Endothelial cell of umbilical vein (primary cell): ENCODE measurements around the gene TGFBR2. TPM values are rescaled to one million over a fixed set of nuclear protein-coding genes. Genes with fewer than 3 reads are reported as not detected.

Experiments
- BruUV-seq: library from RNA; stranded (reverse); fragments of 400-500 nt; replicated peaks from 2 replicates; lab custom pipeline; 2021; lab: Mats Ljungman, UMichigan
- CTCF ChIA-PET: fragments of 300-600, 350-600 bp; sonication (Branson Sonifier 250); formaldehyde crosslinking; loops from one replicate; lab custom pipeline; 2021; ENCODE audit warnings: antibody characterized with exemption, inconsistent platforms; lab: Charles Lee
- POLR2A ChIA-PET: fragments of 300-600, 350-600 bp; sonication (Branson Sonifier 250); formaldehyde crosslinking; loops from one replicate; lab custom pipeline; 2021; ENCODE audit warnings: antibody characterized with exemption, inconsistent platforms; lab: Charles Lee
- DNase-seq: peaks from one replicate; pipeline ENCODE4 v3.0.0-alpha.2; 2011; ENCODE audit warnings: low read depth, low spot score
- FAIRE-seq: peaks from 2 replicates; lab custom pipeline; 2011; peaks lifted over from hg19 to GRCh38; lab: Jason Lieb, UNC
- H2AFZ ChIP-seq: 2 replicates; pipeline ENCODE4 v1.6.0; 2012; ENCODE audit warnings: low read depth, low read length, control low read depth, inconsistent platforms
- H3K27ac ChIP-seq: 2 replicates; pipeline ENCODE4 v1.5.1; 2011; ENCODE audit warnings: low read depth, mild to moderate bottlenecking, control low read depth, low read length, moderate library complexity; ENCODE audit not compliant: insufficient read depth
- H3K27me3 ChIP-seq, 2 experiments: 2 replicates each; pipeline versions ENCODE4 v1.6.0 to v1.6.1; 2011; ENCODE audit warnings: low read length in 2 of 2, mixed read lengths in 1 of 2; ENCODE audit not compliant: control insufficient read depth in 2 of 2, insufficient read depth in 2 of 2
- H3K36me3 ChIP-seq, 2 experiments: 2 replicates in 1 of 2; 3 replicates in 1 of 2; pipeline ENCODE4 v1.5.1; 2011; ENCODE audit warnings: low read length in 2 of 2, mild to moderate bottlenecking in 1 of 2, moderate library complexity in 1 of 2; ENCODE audit not compliant: control insufficient read depth in 2 of 2, insufficient read depth in 2 of 2; ENCODE audit errors: extremely low read depth in 1 of 2
- H3K4me1 ChIP-seq: 3 replicates; pipeline ENCODE4 v1.5.1; 2011; ENCODE audit warnings: mild to moderate bottlenecking, low read length; ENCODE audit not compliant: control insufficient read depth, insufficient read depth; ENCODE audit errors: extremely low read depth
- H3K4me2 ChIP-seq: 2 replicates; pipeline ENCODE4 v1.6.1; 2011; ENCODE audit warnings: low read length, control low read depth, mixed read lengths; ENCODE audit not compliant: insufficient read depth
- H3K4me3 ChIP-seq, 3 experiments: fragments of 200-600 bp in 1 of 3; sonication (generic), shearing (Covaris generic) in 1 of 3; replicated peaks in 1 of 3; 2 replicates each; pipeline ENCODE4 v1.5.1; 2011 to 2016; ENCODE audit warnings: control low read depth in 3 of 3, low read length in 3 of 3, mild to moderate bottlenecking in 2 of 3, inconsistent platforms in 1 of 3, low read depth in 1 of 3, moderate library complexity in 1 of 3; ENCODE audit not compliant: insufficient read depth in 1 of 3
- H3K79me2 ChIP-seq: 2 replicates; pipeline ENCODE4 v1.6.0; 2012; ENCODE audit warnings: low read length, inconsistent platforms; ENCODE audit not compliant: control insufficient read depth, insufficient read depth
- H3K9ac ChIP-seq: replicated peaks from 2 replicates; pipeline ENCODE3; 2011; ENCODE audit warnings: low read length, control low read depth; ENCODE audit not compliant: insufficient read depth; ENCODE audit errors: extremely low read depth
- H3K9me1 ChIP-seq: replicated peaks from 3 replicates; pipeline ENCODE4 v1.6.0; 2011; ENCODE audit warnings: mild to moderate bottlenecking, low read length; ENCODE audit not compliant: control insufficient read depth, insufficient read depth; ENCODE audit errors: extremely low read depth
- H3K9me3 ChIP-seq: replicated peaks from 2 replicates; pipeline ENCODE4 v1.5.1; 2012; ENCODE audit warnings: low read length, inconsistent platforms; ENCODE audit not compliant: control insufficient read depth, insufficient read depth
- H4K20me1 ChIP-seq: replicated peaks from 2 replicates; pipeline ENCODE3; 2011; ENCODE audit warnings: mild to moderate bottlenecking, low read length; ENCODE audit not compliant: control insufficient read depth, insufficient read depth; ENCODE audit errors: extremely low read depth
- EZH2 ChIP-seq: IDR thresholded peaks from 2 replicates; pipeline ENCODE4 v1.6.1; 2012; ENCODE audit warnings: borderline replicate concordance, low read depth, mild to moderate bottlenecking, moderate library complexity, low read length, inconsistent platforms; ENCODE audit not compliant: severe bottlenecking
- MAX ChIP-seq: IDR thresholded peaks from 2 replicates; pipeline ENCODE4 v1.6.1; 2011; ENCODE audit not compliant: insufficient read depth, insufficient read length
- POLR2A ChIP-seq: IDR thresholded peaks from 2 replicates; pipeline ENCODE4 v1.6.1; 2012; ENCODE audit warnings: low read depth, mild to moderate bottlenecking, control low read depth, low read length
- dilution Hi-C: fragments of 300-500 bp; cut with MboI; formaldehyde crosslinking; loops from one replicate; pipeline ENCODE4 v1.15.0; 2019; ENCODE audit warnings: low sequenced_read_pairs; ENCODE audit not compliant: extremely low pct_ligation_motif_present
- intact Hi-C: fragments of 100-400 bp; cut with micrococcal nuclease; formaldehyde crosslinking; loops from one replicate; pipeline ENCODE4 v1.10.0; 2022
- polyA plus RNA-seq, 4 experiments: library from polyadenylated mRNA; depleted of rRNA in 3 of 4; stranded (reverse) in 3 of 4; unstranded in 1 of 4; fragments of >200 nt; gene quantifications; 2 replicates each; pipeline versions ENCODE4 v1.2.1 to v1.2.3, GENCODE V29; 2011 to 2012; ENCODE audit warnings: missing spikeins in 1 of 4
- total RNA-seq: library from RNA; stranded (reverse); gene quantifications from 2 replicates; pipeline ENCODE4 v1.2.3, GENCODE V29; 2021

Gene TGFBR2
- total and polyA plus RNA-seq, 2 donors (not counting 3 experiments of a cell fraction or from before 2014, with no cell fraction given) = 227 to 250 TPM

- no peaks in the 10 kb centered on the region for H3K27me3 ChIP-seq
- TF ChIP-seq MAX (no peak), EZH2 (no peak)
- peaks cover 5 to 9% of the 10 kb centered on the region in 2 experiments for H3K36me3 ChIP-seq
- H4K20me1 ChIP-seq = peaks cover 12% of the 10 kb centered on the region
- H3K27ac ChIP-seq = no peak overlapping the region
- no peaks in the 10 kb centered on the region for H3K9me3 ChIP-seq
- FAIRE-seq (no peak), DNase-seq (no peak)
- no peaks in the 10 kb centered on the region for H3K9me1 ChIP-seq
- ChIA-PET POLR2A (interaction anchor here (1.1 kb wide), 1 partner anchor 11 kb away, joined by 5 read pairs; no protein-coding TSS in a partner anchor), CTCF (interaction anchor here (2.4 kb wide), 1 partner anchor 11 kb away, joined by 8 read pairs; the partner anchor contains the start of gene TGFBR2)
- H3K9ac ChIP-seq = no peak overlapping the region
- no peak overlapping the region for H3K4me2 ChIP-seq
- H2AFZ ChIP-seq = no peak overlapping the region
- BruUV-seq = no TSS peak
- H3K79me2 ChIP-seq = peaks cover 99% of the 10 kb centered on the region
- H3K4me1 ChIP-seq = peaks cover 79% of the 10 kb centered on the region
- intact Hi-C loops (no loop called here), dilution Hi-C loops (loop anchor here (25.0 kb wide), 1 partner anchor 280 kb away; no protein-coding TSS in a partner anchor)
- H3K4me3 ChIP-seq = no peak overlapping the region
Observed at GRCh38 chr3:30617653-30618052, 11.3 kb downstream of the TGFBR2 start.

- Histone ChIP-seq H4K20me1 (peaks cover 12% of the 10 kb centered on the region), H3K27me3 (no peaks in the 10 kb centered on the region), H3K27ac (no peak overlapping the region), H3K4me3 (no peak overlapping the region), H3K9ac (no peak overlapping the region), H3K4me2 (no peak overlapping the region), H3K9me3 (no peaks in the 10 kb centered on the region), H2AFZ (no peak overlapping the region), H3K36me3 (peaks cover 5 to 7% of the 10 kb centered on the region in 2 experiments), H3K4me1 (peaks cover 79% of the 10 kb centered on the region), H3K9me1 (no peaks in the 10 kb centered on the region), H3K79me2 (peaks cover 99% of the 10 kb centered on the region)
- ChIA-PET CTCF (interaction anchor here (2.4 kb wide), 1 partner anchor 12 kb away, joined by 8 read pairs; the partner anchor contains the start of gene TGFBR2), POLR2A (no interaction called here)
- no TSS peak for BruUV-seq
- intact Hi-C loops = no loop called here
- no peak for TF ChIP-seq POLR2A
- no peak for DNase-seq
- dilution Hi-C loops = loop anchor here (25.0 kb wide), 1 partner anchor 281 kb away; no protein-coding TSS in a partner anchor
- FAIRE-seq = no peak
Observed at GRCh38 chr3:30618526-30618925, 12.1 kb downstream of the TGFBR2 start.
